ES-I3 (cell line): ENCODE data around the gene SELENOS.

Experiments
- H3K36me3 ChIP-seq: 2 replicates; pipeline ENCODE4 v1.6.1; 2013; ENCODE audit warnings: mild to moderate bottlenecking, low read length, control low read depth, moderate library complexity; ENCODE audit not compliant: insufficient read depth
- H3K4me1 ChIP-seq: 2 replicates; pipeline ENCODE4 v1.6.1; 2013; ENCODE audit warnings: mild to moderate bottlenecking, control low read depth, low read length; ENCODE audit not compliant: insufficient read depth
- H3K9ac ChIP-seq: 2 replicates; pipeline ENCODE4 v1.6.1; 2013; ENCODE audit warnings: low read depth, mild to moderate bottlenecking, low read length, moderate library complexity
- H3K9me3 ChIP-seq: 2 replicates; pipeline ENCODE4 v1.6.1; 2013; ENCODE audit warnings: mild to moderate bottlenecking, low read length, moderate library complexity; ENCODE audit not compliant: control insufficient read depth, insufficient read depth

The SELENOS gene

GRCh38 chr15:101273534-101273933 lies 3.8 kb downstream of the SELENOS start:
- Histone ChIP-seq H3K9ac (no peak overlapping the region), H3K36me3 (peaks cover 31% of the 10 kb centered on the region), H3K9me3 (no peaks in the 10 kb centered on the region), H3K4me1 (0 out of 2 replicates have a peak, but pooled peaks cover 4% of the 10 kb centered on the region)

- Histone ChIP-seq H3K4me1 (no peaks in the 10 kb centered on the region), H3K36me3 (peaks cover 31% of the 10 kb centered on the region), H3K9ac (no peak overlapping the region), H3K9me3 (no peaks in the 10 kb centered on the region)
Observed at GRCh38 chr15:101272584-101272983, 4.7 kb downstream of the SELENOS start.

- Histone ChIP-seq H3K36me3 (peaks cover 29% of the 10 kb centered on the region), H3K4me1 (peaks cover 5% of the 10 kb centered on the region; the same call in 1 of the 2 replicates), H3K9ac (no peak overlapping the region), H3K9me3 (no peaks in the 10 kb centered on the region)
Observed at GRCh38 chr15:101269479-101270223, 7.6 kb downstream of the SELENOS start.

DNA sequence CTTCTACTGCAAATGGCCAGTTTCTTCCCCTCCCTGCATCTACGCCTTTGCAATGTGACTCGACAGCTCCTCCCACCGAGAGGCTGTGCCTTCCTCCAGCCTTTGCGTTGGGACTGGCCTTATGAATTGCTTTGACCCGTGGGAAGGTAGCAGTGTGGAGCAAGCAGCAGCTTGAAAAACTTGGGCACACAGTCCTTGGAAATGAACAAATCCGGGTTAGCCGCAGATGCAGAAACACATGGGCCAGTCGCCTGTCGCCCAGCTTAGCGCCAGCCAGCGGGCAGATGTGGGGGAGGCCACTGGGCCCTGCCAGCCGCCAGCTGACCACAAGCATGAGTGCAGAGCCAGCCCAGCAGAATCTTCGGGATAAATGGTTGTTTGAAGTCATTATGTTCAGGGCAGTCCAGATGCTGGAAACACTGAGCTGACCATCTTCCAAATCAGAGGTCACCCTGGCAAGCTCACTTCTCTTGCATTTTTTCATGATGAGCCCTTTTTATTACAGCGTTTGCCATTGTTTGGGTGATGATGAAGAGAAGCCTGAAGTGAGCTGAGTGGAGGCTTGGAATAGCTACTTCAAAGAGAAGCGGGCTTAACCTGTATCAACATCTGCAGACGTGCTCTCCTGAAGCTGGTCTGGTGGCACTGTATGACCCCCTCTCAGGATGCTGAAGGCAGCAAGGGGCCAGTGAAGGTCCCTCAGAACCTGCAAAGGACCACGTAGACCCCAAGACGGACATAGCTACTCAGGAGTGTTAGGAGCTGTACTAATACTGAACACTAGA lies 9.8 kb downstream of the SELENOS start:
- Histone ChIP-seq H3K9me3 (no peaks in the 10 kb centered on the region), H3K36me3 (peaks cover 8% of the 10 kb centered on the region), H3K4me1 (peaks cover 5% of the 10 kb centered on the region; the same call in 1 of the 2 replicates), H3K9ac (no peak overlapping the region)

DNA sequence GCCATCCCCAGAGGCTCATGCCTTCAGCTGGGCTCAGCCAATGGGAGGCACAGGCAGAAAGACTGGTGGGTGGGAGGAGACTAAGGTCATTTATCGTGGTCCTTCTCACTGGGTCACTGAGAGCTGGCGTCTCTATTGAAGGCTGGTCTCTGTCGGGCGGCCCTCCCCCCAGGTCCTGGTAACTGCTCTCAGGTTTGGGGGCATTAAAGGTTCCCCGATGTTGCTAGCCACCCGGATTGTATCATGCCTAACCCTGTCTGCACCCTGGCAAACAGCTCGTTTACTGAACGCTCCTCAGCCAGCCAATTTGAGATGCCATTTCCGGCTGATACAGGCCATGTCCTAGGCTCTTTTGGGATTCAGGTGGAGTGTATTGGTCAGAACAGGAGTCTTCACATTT lies 10.5 kb downstream of the SELENOS start:
- peaks cover 6% of the 10 kb centered on the region for H3K36me3 ChIP-seq
- peaks cover 5% of the 10 kb centered on the region; the same call in 1 of the 2 replicates for H3K4me1 ChIP-seq
- H3K9me3 ChIP-seq = no peaks in the 10 kb centered on the region
- H3K9ac ChIP-seq = no peak overlapping the region

- H3K9me3 ChIP-seq = no peaks in the 10 kb centered on the region
- H3K4me1 ChIP-seq = peaks cover 5% of the 10 kb centered on the region; the same call in 1 of the 2 replicates
- H3K9ac ChIP-seq = no peak overlapping the region
- no peaks in the 10 kb centered on the region for H3K36me3 ChIP-seq
Observed at GRCh38 chr15:101266034-101266433, 11.3 kb downstream of the SELENOS start.

GRCh38 chr15:101264911-101265641 lies 12.2 kb downstream of the SELENOS start:
- H3K4me1 ChIP-seq = peaks cover 5% of the 10 kb centered on the region; the same call in 1 of the 2 replicates

GRCh38 chr15:101264011-101264410 lies 13.3 kb downstream of the SELENOS start:
- Histone ChIP-seq H3K9me3 (no peaks in the 10 kb centered on the region), H3K36me3 (no peaks in the 10 kb centered on the region), H3K9ac (no peak overlapping the region), H3K4me1 (peaks cover 5% of the 10 kb centered on the region; the same call in 1 of the 2 replicates)

More at GRCh38 chr15:101264911-101265641, 12.2 kb downstream of the SELENOS start:
- Histone ChIP-seq H3K36me3 (no peaks in the 10 kb centered on the region), H3K9ac (no peak overlapping the region), H3K9me3 (no peaks in the 10 kb centered on the region)

- Histone ChIP-seq H3K9me3 (no peaks in the 10 kb centered on the region), H3K9ac (no peak overlapping the region)
Observed at GRCh38 chr15:101262551-101262950, 14.7 kb downstream of the SELENOS start.

DNA sequence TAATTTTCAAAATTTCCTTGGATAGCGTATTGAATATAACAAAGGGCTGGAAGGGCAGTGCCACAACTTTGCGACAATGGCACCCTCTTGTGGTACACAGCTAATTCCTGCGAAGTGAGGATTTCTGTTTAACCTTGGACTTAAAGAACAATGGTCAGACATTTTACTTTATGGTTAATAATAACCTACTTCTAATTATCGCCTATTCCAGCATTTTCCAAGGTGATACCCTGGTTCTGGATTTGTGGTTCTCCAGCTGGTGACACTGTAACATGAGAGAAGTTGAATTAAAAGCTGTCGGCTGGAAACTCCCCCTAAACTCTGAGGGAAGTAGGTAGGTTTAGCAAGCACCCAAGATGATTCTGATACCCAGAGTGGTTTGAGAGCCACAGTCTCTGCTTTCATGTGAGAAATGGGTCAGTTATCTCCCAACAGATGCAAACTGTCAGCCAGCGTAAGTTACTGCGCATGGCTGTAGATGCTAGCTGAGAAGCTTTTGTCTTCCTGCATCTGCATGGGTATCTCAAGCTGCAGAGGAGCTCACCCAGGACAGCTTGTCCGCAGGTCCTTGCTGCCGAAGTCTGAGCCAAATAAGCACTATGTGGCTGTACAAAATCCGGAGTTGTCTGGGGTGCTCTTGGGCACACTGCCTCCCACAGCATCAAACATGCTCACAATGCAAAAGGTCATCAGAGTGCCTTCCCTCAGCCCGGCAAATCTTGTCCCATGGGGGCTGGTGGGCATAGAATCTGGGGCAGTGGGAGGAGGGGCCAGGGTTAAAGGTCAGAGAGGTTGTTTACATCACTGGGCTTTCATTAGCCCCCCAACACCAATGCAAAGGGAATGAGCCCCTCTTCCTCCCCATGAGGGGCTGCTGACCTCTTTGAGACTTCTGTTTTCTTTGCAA lies 18.8 kb downstream of the SELENOS start:
- Histone ChIP-seq H3K9ac (no peak overlapping the region), H3K36me3 (no peaks in the 10 kb centered on the region), H3K4me1 (peaks cover 10% of the 10 kb centered on the region), H3K9me3 (no peaks in the 10 kb centered on the region)

More at GRCh38 chr15:101262551-101262950, 14.7 kb downstream of the SELENOS start:
- peaks cover 8% of the 10 kb centered on the region for H3K4me1 ChIP-seq
- H3K36me3 ChIP-seq = no peaks in the 10 kb centered on the region

DNA sequence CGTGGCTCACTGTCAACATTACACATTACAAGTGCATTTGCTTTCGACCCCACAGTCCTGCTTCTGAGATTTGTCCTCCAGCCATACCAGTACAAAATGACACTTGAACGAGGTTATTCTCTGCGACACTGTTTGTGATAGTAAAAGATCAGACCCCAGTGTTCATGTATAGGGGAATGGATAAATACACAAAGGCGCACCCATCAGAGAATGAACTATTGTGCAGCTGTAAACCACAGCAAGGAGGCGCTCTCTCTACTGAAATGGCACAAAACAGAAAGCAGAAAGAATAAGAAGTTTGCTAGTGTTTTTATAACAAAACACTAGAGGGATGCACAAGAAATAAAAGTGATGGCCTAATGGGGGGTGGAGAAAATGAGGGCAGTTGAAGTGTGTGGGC lies 20.5 kb downstream of the SELENOS start:
- H3K36me3 ChIP-seq = no peaks in the 10 kb centered on the region
- H3K9ac ChIP-seq = no peak overlapping the region
- H3K4me1 ChIP-seq = peaks cover 13% of the 10 kb centered on the region
- H3K9me3 ChIP-seq = no peaks in the 10 kb centered on the region

- Histone ChIP-seq H3K4me1 (peaks cover 13% of the 10 kb centered on the region), H3K36me3 (no peaks in the 10 kb centered on the region), H3K9ac (no peak overlapping the region), H3K9me3 (no peaks in the 10 kb centered on the region)
Observed at GRCh38 chr15:101255615-101256241, 21.6 kb downstream of the SELENOS start.

- no peaks in the 10 kb centered on the region for H3K36me3 ChIP-seq
- peaks cover 13% of the 10 kb centered on the region for H3K4me1 ChIP-seq
- H3K9me3 ChIP-seq = no peaks in the 10 kb centered on the region
- no peak overlapping the region for H3K9ac ChIP-seq
Observed at GRCh38 chr15:101255051-101255395, 22.3 kb downstream of the SELENOS start.
